ENCODE data around the gene DPCD. TPM values are rescaled to one million over a fixed set of nuclear protein-coding genes. Genes with fewer than 3 reads are reported as not detected.

Gene DPCD
- total RNA-seq, 1 donor = 36.2 TPM

GRCh38 chr10:101611096-101611905 is 23.2 kb downstream of the DPCD start:
- Histone ChIP-seq H3K27ac (ENCODE audit: low read depth, low read length) (no peak overlapping the region), H3K9me3 (ENCODE audit: low read depth, low read length) (no peaks in the 10 kb centered on the region), H3K4me2 (ENCODE audit: insufficient read depth, low read length) (no peak overlapping the region), H4K20me1 (ENCODE audit: insufficient read depth, low read length) (peaks cover 10% of the 10 kb centered on the region), H3K36me3 (ENCODE audit: insufficient read depth, low read length) (peaks cover 29% of the 10 kb centered on the region), H3K4me3 (ENCODE audit: insufficient read depth, low read length) (no peak overlapping the region), H3K4me1 (ENCODE audit: insufficient read depth, low read length) (peaks cover 7% of the 10 kb centered on the region), H2AFZ (ENCODE audit: low read length) (no peak overlapping the region), H3K79me2 (ENCODE audit: insufficient read depth, low read length) (no peaks in the 10 kb centered on the region), H3K27me3 (ENCODE audit: insufficient read depth, low read length) (no peaks in the 10 kb centered on the region)
- TF ChIP-seq, protein P1, sequence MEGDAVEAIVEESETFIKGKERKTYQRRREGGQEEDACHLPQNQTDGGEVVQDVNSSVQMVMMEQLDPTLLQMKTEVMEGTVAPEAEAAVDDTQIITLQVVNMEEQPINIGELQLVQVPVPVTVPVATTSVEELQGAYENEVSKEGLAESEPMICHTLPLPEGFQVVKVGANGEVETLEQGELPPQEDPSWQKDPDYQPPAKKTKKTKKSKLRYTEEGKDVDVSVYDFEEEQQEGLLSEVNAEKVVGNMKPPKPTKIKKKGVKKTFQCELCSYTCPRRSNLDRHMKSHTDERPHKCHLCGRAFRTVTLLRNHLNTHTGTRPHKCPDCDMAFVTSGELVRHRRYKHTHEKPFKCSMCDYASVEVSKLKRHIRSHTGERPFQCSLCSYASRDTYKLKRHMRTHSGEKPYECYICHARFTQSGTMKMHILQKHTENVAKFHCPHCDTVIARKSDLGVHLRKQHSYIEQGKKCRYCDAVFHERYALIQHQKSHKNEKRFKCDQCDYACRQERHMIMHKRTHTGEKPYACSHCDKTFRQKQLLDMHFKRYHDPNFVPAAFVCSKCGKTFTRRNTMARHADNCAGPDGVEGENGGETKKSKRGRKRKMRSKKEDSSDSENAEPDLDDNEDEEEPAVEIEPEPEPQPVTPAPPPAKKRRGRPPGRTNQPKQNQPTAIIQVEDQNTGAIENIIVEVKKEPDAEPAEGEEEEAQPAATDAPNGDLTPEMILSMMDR (IDR thresholded peaks at IDR 0.05; ENCODE audit: extremely low read depth, low read depth, low read length) = no peak
- no peak for DNase-seq (ENCODE audit: insufficient read length, low spot score, missing footprints)

- H3K27ac ChIP-seq (ENCODE audit: low read depth, low read length) = no peak overlapping the region
- H2AFZ ChIP-seq (ENCODE audit: low read length) = no peak overlapping the region
- TF ChIP-seq, protein P1 (IDR thresholded peaks at IDR 0.05; ENCODE audit: extremely low read depth, low read depth, low read length) = no peak
- no peaks in the 10 kb centered on the region for H3K9me3 ChIP-seq (ENCODE audit: low read depth, low read length)
- DNase-seq (ENCODE audit: insufficient read length, low spot score, missing footprints) = no peak
- H3K79me2 ChIP-seq (ENCODE audit: insufficient read depth, low read length) = no peaks in the 10 kb centered on the region
- no peaks in the 10 kb centered on the region for H3K27me3 ChIP-seq (ENCODE audit: insufficient read depth, low read length)
- H3K4me2 ChIP-seq (ENCODE audit: insufficient read depth, low read length) = no peak overlapping the region
- peaks cover 11% of the 10 kb centered on the region for H4K20me1 ChIP-seq (ENCODE audit: insufficient read depth, low read length)
- no peak overlapping the region for H3K4me3 ChIP-seq (ENCODE audit: insufficient read depth, low read length)
- H3K4me1 ChIP-seq (ENCODE audit: insufficient read depth, low read length) = peaks cover 7% of the 10 kb centered on the region
- H3K36me3 ChIP-seq (ENCODE audit: insufficient read depth, low read length) = peaks cover 22% of the 10 kb centered on the region
Observed at GRCh38 chr10:101612086-101612485, 24.0 kb downstream of the DPCD start.

- H4K20me1 ChIP-seq (ENCODE audit: insufficient read depth, low read length) = peaks cover 12% of the 10 kb centered on the region
- H3K27ac ChIP-seq (ENCODE audit: low read depth, low read length) = no peak overlapping the region
- H3K9me3 ChIP-seq (ENCODE audit: low read depth, low read length) = no peaks in the 10 kb centered on the region
- H3K4me3 ChIP-seq (ENCODE audit: insufficient read depth, low read length) = no peak overlapping the region
- DNase-seq (ENCODE audit: insufficient read length, low spot score, missing footprints) = no peak
- H3K4me1 ChIP-seq (ENCODE audit: insufficient read depth, low read length) = peaks cover 7% of the 10 kb centered on the region
- peaks cover 21% of the 10 kb centered on the region for H3K36me3 ChIP-seq (ENCODE audit: insufficient read depth, low read length)
- no peaks in the 10 kb centered on the region for H3K79me2 ChIP-seq (ENCODE audit: insufficient read depth, low read length)
- no peaks in the 10 kb centered on the region for H3K27me3 ChIP-seq (ENCODE audit: insufficient read depth, low read length)
- H3K4me2 ChIP-seq (ENCODE audit: insufficient read depth, low read length) = no peak overlapping the region
- no peak overlapping the region for H2AFZ ChIP-seq (ENCODE audit: low read length)
- TF ChIP-seq, protein P1 (IDR thresholded peaks at IDR 0.05; ENCODE audit: extremely low read depth, low read depth, low read length) = no peak
Observed at GRCh38 chr10:101612872-101613271, 24.8 kb downstream of the DPCD start.

DNA sequence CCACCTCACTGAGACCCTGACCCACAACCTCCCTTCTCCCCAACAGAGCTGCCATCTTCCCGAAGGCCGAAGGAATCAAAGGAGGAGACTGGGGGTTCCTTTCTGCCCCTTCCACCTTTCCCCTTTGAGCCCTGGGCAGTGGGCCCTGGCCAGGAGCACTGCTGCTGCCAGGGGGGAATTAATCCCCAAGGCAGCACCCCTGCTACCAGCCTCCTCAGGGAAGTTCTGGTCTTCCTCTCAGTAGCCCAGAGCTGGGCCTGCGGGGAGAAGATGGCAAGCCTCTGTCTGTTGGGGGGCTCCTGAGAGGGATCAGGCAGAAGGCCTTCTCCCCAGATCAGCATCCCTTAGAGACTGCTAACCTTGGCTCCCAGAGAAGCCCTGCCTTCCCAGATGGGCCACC is 25.5 kb downstream of the DPCD start:
- Histone ChIP-seq H3K79me2 (ENCODE audit: insufficient read depth, low read length) (no peaks in the 10 kb centered on the region), H3K9me3 (ENCODE audit: low read depth, low read length) (no peaks in the 10 kb centered on the region), H4K20me1 (ENCODE audit: insufficient read depth, low read length) (peaks cover 14% of the 10 kb centered on the region), H3K27ac (ENCODE audit: low read depth, low read length) (no peak overlapping the region), H3K4me2 (ENCODE audit: insufficient read depth, low read length) (no peak overlapping the region), H3K4me3 (ENCODE audit: insufficient read depth, low read length) (no peak overlapping the region), H2AFZ (ENCODE audit: low read length) (no peak overlapping the region), H3K27me3 (ENCODE audit: insufficient read depth, low read length) (no peaks in the 10 kb centered on the region), H3K36me3 (ENCODE audit: insufficient read depth, low read length) (peaks cover 17% of the 10 kb centered on the region), H3K4me1 (ENCODE audit: insufficient read depth, low read length) (peaks cover 7% of the 10 kb centered on the region)
- TF ChIP-seq, protein P1 (IDR thresholded peaks at IDR 0.05; ENCODE audit: extremely low read depth, low read depth, low read length) = no peak
- no peak for DNase-seq (ENCODE audit: insufficient read length, low spot score, missing footprints)

Measured in osteoblast (primary cell).